Parathyroid adenoma (tissue), 2 donors: ENCODE measurements around the gene ANKIB1.

ENCODE experiments used
- H2AFZ ChIP-seq: fragments of 300-600 bp; sonication (generic); one replicate; pipeline ENCODE4 v1.7.0; 2017; ENCODE audit warnings: antibody characterized with exemption, mild to moderate bottlenecking
- H3K27ac ChIP-seq: fragments of 300-600 bp; sonication (generic); one replicate; pipeline ENCODE4 v1.7.0; 2017
- H3K27me3 ChIP-seq: fragments of 300-600 bp; sonication (generic); one replicate; pipeline ENCODE4 v1.7.0; 2017; ENCODE audit warnings: low read length; ENCODE audit not compliant: control insufficient read depth, insufficient read depth
- H3K36me3 ChIP-seq: fragments of 300-600 bp; sonication (generic); one replicate; pipeline ENCODE4 v1.7.0; 2017; ENCODE audit warnings: low read length; ENCODE audit not compliant: control insufficient read depth, insufficient read depth
- H3K4me1 ChIP-seq: fragments of 300-600 bp; sonication (generic); one replicate; pipeline ENCODE4 v1.7.0; 2017; ENCODE audit warnings: control low read depth
- H3K4me2 ChIP-seq: fragments of 300-600 bp; sonication (generic); one replicate; pipeline ENCODE4 v1.7.0; 2017; ENCODE audit warnings: low read length
- H3K4me3 ChIP-seq: fragments of 300-600 bp; sonication (generic); one replicate; pipeline ENCODE4 v1.7.0; 2017; ENCODE audit warnings: low read depth, low read length
- H3K79me2 ChIP-seq: fragments of 300-600 bp; sonication (generic); one replicate; pipeline ENCODE4 v1.7.0; 2017; ENCODE audit warnings: control low read depth
- H3K9ac ChIP-seq: fragments of 300-600 bp; sonication (generic); one replicate; pipeline ENCODE4 v1.7.0; 2017; ENCODE audit warnings: mild to moderate bottlenecking
- H3K9me3 ChIP-seq: fragments of 300-600 bp; sonication (generic); one replicate; pipeline ENCODE4 v1.7.0; 2017; ENCODE audit warnings: low read length; ENCODE audit not compliant: control insufficient read depth
- TF ChIP-seq, protein P1 (sequence below): fragments of 300-600 bp; sonication (generic); IDR thresholded peaks from one replicate; pipeline ENCODE4 v1.7.0; 2017; ENCODE audit warnings: antibody characterized with exemption, mild to moderate bottlenecking
- donor health status: primary hyperparathyroidism.

The ANKIB1 gene

DNA sequence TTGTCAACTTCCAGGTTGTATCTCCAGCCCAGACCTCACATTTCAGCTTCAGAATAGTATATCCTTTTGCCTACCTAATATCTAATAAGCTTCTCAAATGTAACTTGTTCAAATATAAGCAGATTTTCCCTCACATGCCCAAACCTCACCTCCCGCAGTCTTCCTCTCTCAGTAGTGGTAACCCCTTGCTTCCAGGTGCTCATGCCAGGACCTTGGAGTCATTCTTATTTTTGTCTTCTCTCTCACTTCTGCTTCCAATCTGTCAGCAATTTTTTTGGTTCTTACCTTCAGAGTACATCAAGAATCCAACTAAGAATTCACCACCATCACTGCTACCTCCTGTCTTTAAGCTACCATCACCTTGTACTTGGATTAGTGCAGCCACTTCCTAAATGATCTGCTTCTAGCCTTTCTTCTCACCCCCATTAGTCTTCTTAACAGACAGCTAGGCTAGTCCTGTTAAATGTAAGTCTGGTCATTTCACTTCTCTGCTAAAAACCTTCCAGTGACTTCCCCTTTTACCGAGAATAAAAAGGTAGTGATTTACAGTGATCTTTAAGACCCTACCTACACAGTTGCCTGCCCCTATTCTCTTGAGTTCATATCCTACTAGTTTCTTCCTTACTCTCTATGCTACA lies 14.0 kb downstream of the ANKIB1 start:
- Histone ChIP-seq H3K36me3 (no peaks in the 10 kb centered on the region), H3K9ac (no peak overlapping the region), H2AFZ (no peak overlapping the region), H3K4me3 (no peak overlapping the region), H3K4me2 (no peak overlapping the region), H3K79me2 (peaks cover 53% of the 10 kb centered on the region), H3K4me1 (no peaks in the 10 kb centered on the region), H3K9me3 (no peaks in the 10 kb centered on the region), H3K27me3 (no peaks in the 10 kb centered on the region), H3K27ac (no peak overlapping the region)
- TF ChIP-seq, protein P1, sequence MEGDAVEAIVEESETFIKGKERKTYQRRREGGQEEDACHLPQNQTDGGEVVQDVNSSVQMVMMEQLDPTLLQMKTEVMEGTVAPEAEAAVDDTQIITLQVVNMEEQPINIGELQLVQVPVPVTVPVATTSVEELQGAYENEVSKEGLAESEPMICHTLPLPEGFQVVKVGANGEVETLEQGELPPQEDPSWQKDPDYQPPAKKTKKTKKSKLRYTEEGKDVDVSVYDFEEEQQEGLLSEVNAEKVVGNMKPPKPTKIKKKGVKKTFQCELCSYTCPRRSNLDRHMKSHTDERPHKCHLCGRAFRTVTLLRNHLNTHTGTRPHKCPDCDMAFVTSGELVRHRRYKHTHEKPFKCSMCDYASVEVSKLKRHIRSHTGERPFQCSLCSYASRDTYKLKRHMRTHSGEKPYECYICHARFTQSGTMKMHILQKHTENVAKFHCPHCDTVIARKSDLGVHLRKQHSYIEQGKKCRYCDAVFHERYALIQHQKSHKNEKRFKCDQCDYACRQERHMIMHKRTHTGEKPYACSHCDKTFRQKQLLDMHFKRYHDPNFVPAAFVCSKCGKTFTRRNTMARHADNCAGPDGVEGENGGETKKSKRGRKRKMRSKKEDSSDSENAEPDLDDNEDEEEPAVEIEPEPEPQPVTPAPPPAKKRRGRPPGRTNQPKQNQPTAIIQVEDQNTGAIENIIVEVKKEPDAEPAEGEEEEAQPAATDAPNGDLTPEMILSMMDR = no peak

DNA sequence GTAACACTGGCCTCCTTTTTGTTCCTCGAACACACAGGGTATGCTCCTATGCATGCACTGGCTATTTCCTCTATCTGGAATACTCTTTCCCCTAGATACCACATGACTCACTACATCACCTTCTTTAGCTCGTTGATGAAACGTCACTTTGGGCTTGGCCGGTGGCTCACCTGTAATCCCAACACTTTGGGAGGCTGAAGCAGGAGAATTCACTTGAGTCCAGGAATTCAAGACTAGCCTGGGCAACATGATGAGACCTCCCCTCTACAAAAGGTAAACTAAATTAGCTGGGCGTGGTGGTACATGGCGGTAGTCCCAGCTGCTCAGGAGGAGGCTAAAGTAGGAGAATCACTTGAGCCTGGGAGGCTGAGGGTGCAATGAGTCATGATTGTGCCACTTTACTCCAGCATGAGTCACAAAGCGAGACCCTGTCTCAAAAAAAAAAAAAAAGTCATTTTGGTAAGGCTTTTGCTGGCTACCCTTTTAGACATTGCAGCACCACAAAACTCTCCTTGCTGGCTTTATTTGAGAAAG lies 14.5 kb downstream of the ANKIB1 start:
- Histone ChIP-seq H3K79me2 (peaks cover 52% of the 10 kb centered on the region), H2AFZ (no peak overlapping the region), H3K4me3 (no peak overlapping the region), H3K9me3 (no peaks in the 10 kb centered on the region), H3K4me1 (no peaks in the 10 kb centered on the region), H3K36me3 (no peaks in the 10 kb centered on the region), H3K4me2 (no peak overlapping the region), H3K27me3 (no peaks in the 10 kb centered on the region), H3K27ac (no peak overlapping the region), H3K9ac (no peak overlapping the region)
- TF ChIP-seq, protein P1 = no peak

DNA sequence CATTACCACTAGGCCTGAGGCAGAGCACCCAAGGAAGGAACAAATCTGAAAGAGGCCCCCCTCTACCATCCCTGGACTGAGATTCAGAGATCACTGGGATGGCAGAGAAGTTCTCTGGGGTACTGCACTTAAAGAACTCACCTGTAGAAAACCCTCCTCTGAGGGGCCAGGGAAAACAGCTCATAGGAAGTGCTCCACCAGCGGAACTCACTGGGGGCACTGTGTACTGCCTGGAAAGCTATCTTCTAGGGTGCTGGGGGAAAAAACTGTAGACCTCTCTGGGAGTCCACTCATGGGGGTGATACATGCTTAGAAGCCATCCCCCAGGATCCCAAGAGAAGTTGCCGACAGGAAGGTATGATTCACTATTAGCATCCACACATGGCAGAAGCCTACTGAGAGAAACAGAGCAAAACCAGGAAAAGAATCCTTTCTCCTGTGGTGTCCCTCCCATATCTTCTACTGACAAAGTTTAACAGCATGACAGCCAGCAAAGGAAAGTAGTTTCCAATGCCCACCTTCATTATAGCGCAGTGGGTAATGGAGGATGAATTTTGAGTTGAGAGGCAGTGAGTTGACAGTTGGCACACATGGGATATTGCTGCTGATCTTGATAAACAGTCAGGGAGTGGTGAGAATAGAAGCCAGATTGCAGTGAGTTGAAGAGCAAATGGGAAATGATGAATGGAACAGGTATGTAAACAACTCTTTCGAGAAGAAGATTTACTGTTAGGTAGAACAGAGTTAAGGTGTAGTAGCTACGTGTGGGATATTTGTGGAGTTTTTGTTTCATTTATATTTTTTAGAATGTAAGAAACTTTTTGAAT lies 20.9 kb downstream of the ANKIB1 start:
- Histone ChIP-seq H2AFZ (no peak overlapping the region), H3K9ac (no peak overlapping the region), H3K4me1 (no peaks in the 10 kb centered on the region), H3K27me3 (no peaks in the 10 kb centered on the region), H3K36me3 (no peaks in the 10 kb centered on the region), H3K9me3 (no peaks in the 10 kb centered on the region), H3K4me3 (no peak overlapping the region), H3K27ac (no peak overlapping the region), H3K4me2 (no peak overlapping the region), H3K79me2 (peaks cover 29% of the 10 kb centered on the region)
- TF ChIP-seq, protein P1 = no peak

DNA sequence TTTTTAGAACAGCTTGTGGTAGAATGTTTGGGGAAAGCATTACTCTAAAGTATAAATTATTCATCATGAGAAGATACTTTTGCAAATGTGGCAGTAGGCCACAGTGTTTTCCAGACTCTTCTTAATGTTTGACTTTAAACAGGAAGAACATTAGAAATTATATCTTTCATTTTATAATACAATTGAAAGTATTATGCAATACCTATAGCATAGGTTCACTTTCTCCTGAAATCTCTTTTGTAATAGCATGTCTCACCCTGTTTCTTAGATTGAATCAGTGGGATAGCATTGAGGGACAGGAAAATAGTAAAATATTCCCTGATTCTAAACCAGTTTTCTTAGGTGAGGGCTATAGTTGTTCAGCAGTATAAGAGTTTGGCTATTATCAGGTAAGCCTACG lies 23.1 kb downstream of the ANKIB1 start:
- Histone ChIP-seq H2AFZ (no peak overlapping the region), H3K36me3 (no peaks in the 10 kb centered on the region), H3K27me3 (no peaks in the 10 kb centered on the region), H3K4me2 (no peak overlapping the region), H3K9ac (no peak overlapping the region), H3K79me2 (peaks cover 24% of the 10 kb centered on the region), H3K4me1 (no peaks in the 10 kb centered on the region), H3K4me3 (no peak overlapping the region), H3K27ac (no peak overlapping the region), H3K9me3 (no peaks in the 10 kb centered on the region)
- TF ChIP-seq, protein P1 = no peak
